ENCODE results near the gene PDILT.

DNA sequence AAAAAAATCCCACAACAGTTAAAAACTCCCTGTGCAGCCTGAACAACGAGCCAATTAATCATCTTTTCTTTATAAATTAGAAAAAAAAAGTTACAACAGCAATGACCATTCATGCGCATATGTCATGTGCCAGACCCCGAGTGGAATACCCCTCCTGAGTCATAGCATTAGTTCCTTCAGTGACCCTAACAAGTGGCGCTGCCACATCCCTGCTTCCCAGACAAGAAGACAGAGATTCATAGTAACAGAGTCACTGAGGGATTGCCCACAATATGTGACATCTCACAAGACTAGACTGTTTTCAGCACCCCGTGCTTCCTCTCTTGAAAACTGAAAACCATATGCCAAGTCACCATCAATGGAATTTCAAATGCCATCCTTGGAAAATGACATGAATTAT lies 59.9 kb downstream of the PDILT start:
- TF ChIP-seq, protein P1, sequence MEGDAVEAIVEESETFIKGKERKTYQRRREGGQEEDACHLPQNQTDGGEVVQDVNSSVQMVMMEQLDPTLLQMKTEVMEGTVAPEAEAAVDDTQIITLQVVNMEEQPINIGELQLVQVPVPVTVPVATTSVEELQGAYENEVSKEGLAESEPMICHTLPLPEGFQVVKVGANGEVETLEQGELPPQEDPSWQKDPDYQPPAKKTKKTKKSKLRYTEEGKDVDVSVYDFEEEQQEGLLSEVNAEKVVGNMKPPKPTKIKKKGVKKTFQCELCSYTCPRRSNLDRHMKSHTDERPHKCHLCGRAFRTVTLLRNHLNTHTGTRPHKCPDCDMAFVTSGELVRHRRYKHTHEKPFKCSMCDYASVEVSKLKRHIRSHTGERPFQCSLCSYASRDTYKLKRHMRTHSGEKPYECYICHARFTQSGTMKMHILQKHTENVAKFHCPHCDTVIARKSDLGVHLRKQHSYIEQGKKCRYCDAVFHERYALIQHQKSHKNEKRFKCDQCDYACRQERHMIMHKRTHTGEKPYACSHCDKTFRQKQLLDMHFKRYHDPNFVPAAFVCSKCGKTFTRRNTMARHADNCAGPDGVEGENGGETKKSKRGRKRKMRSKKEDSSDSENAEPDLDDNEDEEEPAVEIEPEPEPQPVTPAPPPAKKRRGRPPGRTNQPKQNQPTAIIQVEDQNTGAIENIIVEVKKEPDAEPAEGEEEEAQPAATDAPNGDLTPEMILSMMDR (IDR thresholded peaks at IDR 0.05 in 4 of 5, conservative IDR thresholded peaks at IDR 0.05 in 1 of 5) = no peak
- no peak for TF ChIP-seq POLR2A (IDR thresholded peaks at IDR 0.05)

All from gastrocnemius medialis (tissue), 4 donors.